HEK293 (cell line): Measurements from ENCODE around the gene TAOK3.

Source experiments
- CTCF ChIA-PET: fragments of 350-600 bp; formaldehyde crosslinking; extraction: SDS; loops from one replicate; lab custom pipeline; 2021; ENCODE audit warnings: antibody characterized with exemption; lab: Yijun Ruan, JAX
- POLR2A ChIA-PET: fragments of 300-600 bp; formaldehyde crosslinking; extraction: SDS; loops from one replicate; lab custom pipeline; 2020; ENCODE audit warnings: antibody characterized with exemption, inconsistent platforms; lab: Yijun Ruan, JAX
- H3K27ac ChIP-seq: fragments of 200-500 bp; sonication (Bioruptor generic); 2 replicates; pipeline ENCODE4 v1.5.1; 2014; ENCODE audit warnings: low read depth, low read length, control low read depth, inconsistent platforms; ENCODE audit errors: extremely low read depth
- H3K36me3 ChIP-seq, 2 experiments: fragments of 200-500 bp in 1 of 2; sonication (Bioruptor generic) in 1 of 2; 1 replicate in 1 of 2; 2 replicates in 1 of 2; pipeline ENCODE4 v1.5.1; 2014 to 2017; ENCODE audit warnings: inconsistent platforms in 2 of 2, low read length in 2 of 2; ENCODE audit not compliant: control insufficient read depth in 2 of 2, insufficient read depth in 1 of 2
- H3K4me1 ChIP-seq: fragments of 200-500 bp; sonication (Bioruptor generic); 2 replicates; pipeline ENCODE4 v1.5.1; 2014; ENCODE audit warnings: mild to moderate bottlenecking, low read length, inconsistent platforms; ENCODE audit not compliant: control insufficient read depth, insufficient read depth
- H3K4me3 ChIP-seq: 2 replicates; pipeline ENCODE4 v1.5.1; 2011; ENCODE audit warnings: low read depth, mild to moderate bottlenecking, control low read depth, low read length, moderate library complexity
- H3K9me3 ChIP-seq: fragments of 200-500 bp; sonication (Bioruptor generic); 2 replicates; pipeline ENCODE4 v1.5.1; 2014; ENCODE audit warnings: low read depth, low read length, inconsistent platforms; ENCODE audit not compliant: control insufficient read depth, insufficient read depth
- KLF9 ChIP-seq: fragments of 450-650 bp; formaldehyde crosslinking; IDR thresholded peaks from 2 replicates; pipeline ENCODE4 v1.5.1; 2016; ENCODE audit warnings: missing biosample characterization, missing genetic modification characterization, low read depth
- MYNN ChIP-seq: fragments of 450-650 bp; formaldehyde crosslinking; IDR thresholded peaks from 2 replicates; pipeline ENCODE4 v1.5.1; 2016; ENCODE audit warnings: missing biosample characterization, missing genetic modification characterization, borderline replicate concordance
- REPIN1 ChIP-seq: fragments of 450-650 bp; formaldehyde crosslinking; IDR thresholded peaks from 2 replicates; pipeline ENCODE4 v1.5.1; 2017; ENCODE audit warnings: missing biosample characterization, missing genetic modification characterization, low read depth
- YY1 ChIP-seq: fragments of 450-650 bp; formaldehyde crosslinking; IDR thresholded peaks from 2 replicates; pipeline ENCODE4 v1.5.1; 2018; ENCODE audit warnings: missing biosample characterization, missing genetic modification characterization
- ZBTB1 ChIP-seq: fragments of 450-650 bp; formaldehyde crosslinking; IDR thresholded peaks from 2 replicates; pipeline ENCODE4 v1.5.1; 2016; ENCODE audit warnings: missing biosample characterization, missing genetic modification characterization
- ZBTB17 ChIP-seq: fragments of 450-650 bp; formaldehyde crosslinking; IDR thresholded peaks from 2 replicates; pipeline ENCODE4 v1.5.1; 2016; ENCODE audit warnings: missing biosample characterization, missing genetic modification characterization
- ZEB2 ChIP-seq: fragments of 450-650 bp; formaldehyde crosslinking; IDR thresholded peaks from 2 replicates; pipeline ENCODE4 v1.5.1; 2016; ENCODE audit warnings: missing biosample characterization, missing genetic modification characterization
- ZFP37 ChIP-seq: fragments of 450-650 bp; formaldehyde crosslinking; IDR thresholded peaks from 2 replicates; pipeline ENCODE4 v1.5.1; 2016; ENCODE audit warnings: missing biosample characterization, missing genetic modification characterization
- ZNF112 ChIP-seq: fragments of 450-650 bp; formaldehyde crosslinking; IDR thresholded peaks from 2 replicates; pipeline ENCODE4 v1.5.0; 2017; ENCODE audit warnings: missing biosample characterization, missing genetic modification characterization
- ZNF174 ChIP-seq: fragments of 450-650 bp; formaldehyde crosslinking; IDR thresholded peaks from 2 replicates; pipeline ENCODE4 v1.5.0; 2017; ENCODE audit warnings: missing biosample characterization, mild to moderate bottlenecking, missing genetic modification characterization
- ZNF274 ChIP-seq, 2 experiments: fragments of 200-500 bp in 1 of 2; fragments of 450-650 bp in 1 of 2; sonication (Bioruptor generic) in 1 of 2; formaldehyde crosslinking in 1 of 2; IDR thresholded peaks; 2 replicates each; pipeline versions ENCODE4 v1.5.1 to v1.6.1; 2014 to 2016; ENCODE audit warnings: borderline replicate concordance in 1 of 2, inconsistent platforms in 1 of 2, low read length in 1 of 2, missing biosample characterization in 1 of 2, missing genetic modification characterization in 1 of 2
- ZNF366 ChIP-seq: fragments of 450-650 bp; formaldehyde crosslinking; conservative IDR thresholded peaks from 2 replicates; pipeline ENCODE4 v1.5.1; 2016; ENCODE audit warnings: missing biosample characterization, missing genetic modification characterization
- ZNF473 ChIP-seq: fragments of 450-650 bp; formaldehyde crosslinking; IDR thresholded peaks from 2 replicates; pipeline ENCODE4 v1.5.1; 2017; ENCODE audit warnings: missing biosample characterization, missing genetic modification characterization
- ZNF596 ChIP-seq: fragments of 450-650 bp; IDR thresholded peaks from 2 replicates; pipeline ENCODE4 v1.5.0; 2018; ENCODE audit warnings: missing biosample characterization, mild to moderate bottlenecking, missing genetic modification characterization, moderate library complexity
- ZNF654 ChIP-seq: fragments of 450-650 bp; formaldehyde crosslinking; IDR thresholded peaks from 2 replicates; pipeline ENCODE4 v1.5.1; 2016; ENCODE audit warnings: low read depth, missing biosample characterization, missing genetic modification characterization
- ZNF768 ChIP-seq: fragments of 450-650 bp; formaldehyde crosslinking; IDR thresholded peaks from 2 replicates; pipeline ENCODE4 v1.5.1; 2018; ENCODE audit warnings: missing biosample characterization, mild to moderate bottlenecking, missing genetic modification characterization
- TF ChIP-seq, protein P1 (sequence below): fragments of 450-650 bp; formaldehyde crosslinking; IDR thresholded peaks from 2 replicates; pipeline ENCODE4 v1.5.1; 2016; ENCODE audit warnings: missing biosample characterization, missing genetic modification characterization
- TF ChIP-seq, protein P2 (sequence below): fragments of 450-650 bp; formaldehyde crosslinking; IDR thresholded peaks from 2 replicates; pipeline ENCODE4 v1.5.1; 2016; ENCODE audit warnings: missing biosample characterization, missing genetic modification characterization, borderline replicate concordance
- TF ChIP-seq, protein P3 (sequence below): fragments of 450-650 bp; formaldehyde crosslinking; IDR thresholded peaks from 2 replicates; pipeline ENCODE4 v1.5.1; 2016; ENCODE audit warnings: missing biosample characterization, missing genetic modification characterization

Gene TAOK3

DNA sequence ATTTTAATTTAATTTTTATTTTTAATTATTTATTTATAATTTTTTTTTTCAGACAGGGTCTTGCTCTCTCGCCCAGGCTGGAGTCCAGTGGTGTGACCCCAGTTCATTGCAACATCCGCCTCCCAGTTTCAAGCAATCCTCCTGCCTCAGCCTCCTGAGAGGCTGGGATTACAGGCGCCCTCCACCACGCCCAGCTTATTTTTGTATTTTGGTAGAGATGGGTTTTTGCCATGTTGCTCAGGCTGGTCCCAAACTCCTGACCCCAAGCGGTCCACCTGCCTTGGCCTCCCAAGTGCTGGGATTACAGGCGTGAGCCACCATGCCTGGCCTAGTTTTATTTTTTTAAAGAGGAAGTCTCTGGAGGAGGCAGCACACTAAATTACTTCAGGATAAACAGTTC is 250.4 kb downstream of the TAOK3 start:
- ChIA-PET POLR2A (interaction anchor here (0.8 kb wide), 1 partner anchor 14 kb away, joined by 3 read pairs; the partner anchor contains the start of gene PEBP1), CTCF (interaction anchor here (4.7 kb wide), 1 partner anchor 254 kb away, joined by 67 read pairs; the partner anchor contains the start of genes SUDS3 and TAOK3)
- TF ChIP-seq, protein P1, sequence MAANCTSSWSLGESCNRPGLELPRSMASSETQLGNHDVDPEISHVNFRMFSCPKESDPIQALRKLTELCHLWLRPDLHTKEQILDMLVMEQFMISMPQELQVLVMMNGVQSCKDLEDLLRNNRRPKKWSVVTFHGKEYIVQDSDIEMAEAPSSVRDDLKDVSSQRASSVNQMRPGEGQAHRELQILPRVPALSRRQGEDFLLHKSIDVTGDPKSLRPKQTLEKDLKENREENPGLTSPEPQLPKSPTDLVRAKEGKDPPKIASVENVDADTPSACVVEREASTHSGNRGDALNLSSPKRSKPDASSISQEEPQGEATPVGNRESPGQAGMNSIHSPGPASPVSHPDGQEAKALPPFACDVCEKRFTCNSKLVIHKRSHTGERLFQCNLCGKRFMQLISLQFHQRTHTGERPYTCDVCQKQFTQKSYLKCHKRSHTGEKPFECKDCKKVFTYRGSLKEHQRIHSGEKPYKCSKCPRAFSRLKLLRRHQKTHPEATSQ (tag by site-specific recombination): no peak
- no peak for TF ChIP-seq ZNF112
- TF ChIP-seq ZEB2 (tag by site-specific recombination): no peak
- no peak for TF ChIP-seq YY1
- TF ChIP-seq KLF9 (tag by site-specific recombination): no peak
- no peak for TF ChIP-seq REPIN1 (tag by site-specific recombination)
- no peak for TF ChIP-seq ZNF274 (IDR thresholded peaks at IDR 0.05; ENCODE audit: low read length)
- no peak for TF ChIP-seq ZNF274 (tag by site-specific recombination; IDR thresholded peaks at IDR 0.05; ENCODE audit: borderline replicate concordance)
- no peak for TF ChIP-seq ZNF174 (tag by site-specific recombination)
- TF ChIP-seq ZNF596 (tag by site-specific recombination): no peak
- TF ChIP-seq ZBTB1 (tag by site-specific recombination): no peak
- TF ChIP-seq, protein P2, sequence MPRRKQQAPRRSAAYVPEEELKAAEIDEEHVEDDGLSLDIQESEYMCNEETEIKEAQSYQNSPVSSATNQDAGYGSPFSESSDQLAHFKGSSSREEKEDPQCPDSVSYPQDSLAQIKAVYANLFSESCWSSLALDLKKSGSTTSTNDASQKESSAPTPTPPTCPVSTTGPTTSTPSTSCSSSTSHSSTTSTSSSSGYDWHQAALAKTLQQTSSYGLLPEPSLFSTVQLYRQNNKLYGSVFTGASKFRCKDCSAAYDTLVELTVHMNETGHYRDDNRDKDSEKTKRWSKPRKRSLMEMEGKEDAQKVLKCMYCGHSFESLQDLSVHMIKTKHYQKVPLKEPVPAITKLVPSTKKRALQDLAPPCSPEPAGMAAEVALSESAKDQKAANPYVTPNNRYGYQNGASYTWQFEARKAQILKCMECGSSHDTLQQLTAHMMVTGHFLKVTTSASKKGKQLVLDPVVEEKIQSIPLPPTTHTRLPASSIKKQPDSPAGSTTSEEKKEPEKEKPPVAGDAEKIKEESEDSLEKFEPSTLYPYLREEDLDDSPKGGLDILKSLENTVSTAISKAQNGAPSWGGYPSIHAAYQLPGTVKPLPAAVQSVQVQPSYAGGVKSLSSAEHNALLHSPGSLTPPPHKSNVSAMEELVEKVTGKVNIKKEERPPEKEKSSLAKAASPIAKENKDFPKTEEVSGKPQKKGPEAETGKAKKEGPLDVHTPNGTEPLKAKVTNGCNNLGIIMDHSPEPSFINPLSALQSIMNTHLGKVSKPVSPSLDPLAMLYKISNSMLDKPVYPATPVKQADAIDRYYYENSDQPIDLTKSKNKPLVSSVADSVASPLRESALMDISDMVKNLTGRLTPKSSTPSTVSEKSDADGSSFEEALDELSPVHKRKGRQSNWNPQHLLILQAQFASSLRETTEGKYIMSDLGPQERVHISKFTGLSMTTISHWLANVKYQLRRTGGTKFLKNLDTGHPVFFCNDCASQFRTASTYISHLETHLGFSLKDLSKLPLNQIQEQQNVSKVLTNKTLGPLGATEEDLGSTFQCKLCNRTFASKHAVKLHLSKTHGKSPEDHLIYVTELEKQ (tag by site-specific recombination): no peak
- TF ChIP-seq ZNF654 (tag by site-specific recombination): no peak
- TF ChIP-seq, protein P3, sequence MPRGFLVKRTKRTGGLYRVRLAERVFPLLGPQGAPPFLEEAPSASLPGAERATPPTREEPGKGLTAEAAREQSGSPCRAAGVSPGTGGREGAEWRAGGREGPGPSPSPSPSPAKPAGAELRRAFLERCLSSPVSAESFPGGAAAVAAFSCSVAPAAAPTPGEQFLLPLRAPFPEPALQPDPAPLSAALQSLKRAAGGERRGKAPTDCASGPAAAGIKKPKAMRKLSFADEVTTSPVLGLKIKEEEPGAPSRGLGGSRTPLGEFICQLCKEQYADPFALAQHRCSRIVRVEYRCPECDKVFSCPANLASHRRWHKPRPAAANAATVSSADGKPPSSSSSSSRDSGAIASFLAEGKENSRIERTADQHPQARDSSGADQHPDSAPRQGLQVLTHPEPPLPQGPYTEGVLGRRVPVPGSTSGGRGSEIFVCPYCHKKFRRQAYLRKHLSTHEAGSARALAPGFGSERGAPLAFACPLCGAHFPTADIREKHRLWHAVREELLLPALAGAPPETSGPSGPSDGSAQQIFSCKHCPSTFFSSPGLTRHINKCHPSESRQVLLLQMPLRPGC: no peak
- no peak for TF ChIP-seq ZFP37 (tag by site-specific recombination)
- TF ChIP-seq ZNF473: no peak
- no peak overlapping the region for H3K27ac ChIP-seq
- no peak overlapping the region for H3K4me3 ChIP-seq
- H3K4me1 ChIP-seq: peaks cover 3% of the 10 kb centered on the region; the same call in 1 of the 2 replicates
- H3K9me3 ChIP-seq: no peaks in the 10 kb centered on the region
- H3K36me3 ChIP-seq: peaks cover 0 to 4% of the 10 kb centered on the region in 2 experiments; a peak in 2 of 3 replicates

DNA sequence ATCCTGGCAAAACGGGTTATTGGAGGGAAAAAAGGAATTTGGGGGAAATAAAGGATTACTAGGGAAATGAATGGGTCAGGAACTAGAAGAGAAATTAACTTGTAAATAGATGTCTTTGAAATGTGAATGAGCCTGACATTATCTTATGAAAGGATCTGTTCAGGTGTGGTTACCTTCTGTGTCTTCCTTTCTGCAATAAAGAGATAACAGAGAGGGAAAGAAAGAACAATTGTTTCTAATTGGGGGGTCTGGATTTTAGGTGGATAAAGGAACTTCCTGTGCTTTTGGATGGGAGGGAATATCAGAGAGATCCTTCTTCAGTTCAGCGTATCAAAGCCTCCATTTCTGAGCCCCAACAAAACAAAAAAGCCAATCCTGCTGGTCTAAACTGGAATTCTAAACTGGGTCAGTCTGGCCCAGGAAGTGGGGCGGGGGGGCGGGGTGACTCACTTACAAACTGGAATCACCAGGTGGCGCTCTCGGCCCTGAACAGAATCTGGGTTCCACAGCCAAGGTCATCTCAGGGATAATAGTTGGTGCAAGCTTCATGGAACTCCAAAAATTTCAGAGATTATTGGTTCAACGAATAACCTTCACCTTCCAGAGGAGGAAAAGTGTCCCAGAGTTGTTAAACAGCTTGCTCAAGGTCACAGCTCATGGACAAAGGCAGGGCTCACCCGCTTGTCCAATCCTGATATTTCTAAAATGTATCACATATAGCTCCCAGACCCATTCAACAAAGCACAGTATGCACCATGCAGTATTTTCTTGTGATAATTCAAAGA is 251.9 kb downstream of the TAOK3 start:
- CTCF ChIA-PET: interaction anchor here (0.6 to 4.7 kb wide), 27 partner anchors 9 to 533 kb away, joined by 3 to 67 read pairs (median 4); partner anchors contain the start of genes PEBP1, SUDS3 and TAOK3
- no peak overlapping the region for H3K27ac ChIP-seq

More for the DNA sequence above, 251.9 kb downstream of the TAOK3 start:
- Histone ChIP-seq H3K4me3 (no peak overlapping the region), H3K4me1 (peaks cover 3% of the 10 kb centered on the region; the same call in 1 of the 2 replicates), H3K9me3 (no peaks in the 10 kb centered on the region), H3K36me3 (peaks cover 0 to 5% of the 10 kb centered on the region in 2 experiments; a peak in 2 of 3 replicates)
- POLR2A ChIA-PET: interaction anchor here (1.0 to 2.1 kb wide), 3 partner anchors 15 to 255 kb away, joined by 3 to 11 read pairs (median 11); partner anchors contain the start of genes PEBP1, SUDS3 and TAOK3
- TF ChIP-seq ZNF768 (tag by site-specific recombination): no peak
- no peak for TF ChIP-seq MYNN (tag by site-specific recombination)
- TF ChIP-seq ZBTB17 (tag by site-specific recombination): 0 out of 2 replicates have a peak, but pooled peaks have one; percentile 18
- peak; percentile 31; the same call in 1 of the 2 replicates for TF ChIP-seq ZNF654 (tag by site-specific recombination)
- 0 out of 2 replicates have a peak, but pooled peaks have one; percentile 11 for TF ChIP-seq ZNF366
